RWPE1 (cell line): ENCODE data around the gene CHST5.
"Not testable (repeated sequence)": the region's sequence is repeated elsewhere in the genome, so short reads cannot be mapped to it uniquely, and the experiment has no call there.

ENCODE experiments used
- CTCF ChIA-PET: fragments of 350-600 bp; sonication (Branson Sonifier 250); formaldehyde crosslinking; extraction: SDS; loops from one replicate; lab custom pipeline; 2021; lab: Yijun Ruan, JAX
- POLR2A ChIA-PET: fragments of 400-600 bp; formaldehyde crosslinking; extraction: SDS; loops from one replicate; lab custom pipeline; 2020; ENCODE audit warnings: antibody characterized with exemption; ENCODE audit not compliant: low non-redundant PET; lab: Yijun Ruan, JAX
- DNase-seq: peaks from one replicate; pipeline ENCODE4 v3.0.0; 2012; ENCODE audit warnings: low spot score
- H3K27ac ChIP-seq: fragments of 450-650 bp; 2 replicates; pipeline ENCODE4 v1.5.1; 2017
- TF ChIP-seq, protein P1 (sequence below): fragments of 450-650 bp; conservative IDR thresholded peaks from 2 replicates; pipeline ENCODE4 v1.5.1; 2017; ENCODE audit warnings: low read depth, mild to moderate bottlenecking

CHST5 gene

GRCh38 chr16:75555707-75556430 lies 20.0 kb upstream of the CHST5 start, which contains the start of gene TMEM231:
Gene TMEM231, minus strand, starts transcription at chr16:75556252. Its CDS starts 43 bp downstream, at chr16:75556209.
- TF ChIP-seq, protein P1, sequence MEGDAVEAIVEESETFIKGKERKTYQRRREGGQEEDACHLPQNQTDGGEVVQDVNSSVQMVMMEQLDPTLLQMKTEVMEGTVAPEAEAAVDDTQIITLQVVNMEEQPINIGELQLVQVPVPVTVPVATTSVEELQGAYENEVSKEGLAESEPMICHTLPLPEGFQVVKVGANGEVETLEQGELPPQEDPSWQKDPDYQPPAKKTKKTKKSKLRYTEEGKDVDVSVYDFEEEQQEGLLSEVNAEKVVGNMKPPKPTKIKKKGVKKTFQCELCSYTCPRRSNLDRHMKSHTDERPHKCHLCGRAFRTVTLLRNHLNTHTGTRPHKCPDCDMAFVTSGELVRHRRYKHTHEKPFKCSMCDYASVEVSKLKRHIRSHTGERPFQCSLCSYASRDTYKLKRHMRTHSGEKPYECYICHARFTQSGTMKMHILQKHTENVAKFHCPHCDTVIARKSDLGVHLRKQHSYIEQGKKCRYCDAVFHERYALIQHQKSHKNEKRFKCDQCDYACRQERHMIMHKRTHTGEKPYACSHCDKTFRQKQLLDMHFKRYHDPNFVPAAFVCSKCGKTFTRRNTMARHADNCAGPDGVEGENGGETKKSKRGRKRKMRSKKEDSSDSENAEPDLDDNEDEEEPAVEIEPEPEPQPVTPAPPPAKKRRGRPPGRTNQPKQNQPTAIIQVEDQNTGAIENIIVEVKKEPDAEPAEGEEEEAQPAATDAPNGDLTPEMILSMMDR, result no peak
- ChIA-PET POLR2A (interaction anchor here (0.5 kb wide), 1 partner anchor 32 kb away, joined by 10 read pairs; no protein-coding TSS in a partner anchor), CTCF (interaction anchor here (0.7 to 1.5 kb wide), 2 partner anchors 54 to 91 kb away, joined by 4 to 6 read pairs; no protein-coding TSS in a partner anchor)
- H3K27ac ChIP-seq, result peak within 1 kb of the TSS; percentile 86
- DNase-seq, result peak; percentile 97

- CTCF ChIA-PET, result interaction anchor here (1.5 kb wide), 1 partner anchor 90 kb away, joined by 6 read pairs; no protein-coding TSS in a partner anchor
- POLR2A ChIA-PET, result interaction anchor here (0.6 kb wide), 1 partner anchor 38 kb away, joined by 3 read pairs; no protein-coding TSS in a partner anchor
- TF ChIP-seq, protein P1, result no peak
- peak; percentile 94 for DNase-seq
- peak overlapping the region; percentile 86 for H3K27ac ChIP-seq
Observed at GRCh38 chr16:75555213-75555706, 19.4 kb upstream of the CHST5 start.

GRCh38 chr16:75552951-75553350 lies 17.0 kb upstream of the CHST5 start:
- H3K27ac ChIP-seq, result no peak overlapping the region
- ChIA-PET POLR2A (no interaction called here), CTCF (interaction anchor here (0.7 kb wide), 1 partner anchor 18 kb away, joined by 4 read pairs; no protein-coding TSS in a partner anchor)
- TF ChIP-seq, protein P1, result no peak
- DNase-seq, result no peak

- no peak for DNase-seq
- POLR2A ChIA-PET, result no interaction called here
Observed at GRCh38 chr16:75550211-75550662, 14.3 kb upstream of the CHST5 start.

DNA sequence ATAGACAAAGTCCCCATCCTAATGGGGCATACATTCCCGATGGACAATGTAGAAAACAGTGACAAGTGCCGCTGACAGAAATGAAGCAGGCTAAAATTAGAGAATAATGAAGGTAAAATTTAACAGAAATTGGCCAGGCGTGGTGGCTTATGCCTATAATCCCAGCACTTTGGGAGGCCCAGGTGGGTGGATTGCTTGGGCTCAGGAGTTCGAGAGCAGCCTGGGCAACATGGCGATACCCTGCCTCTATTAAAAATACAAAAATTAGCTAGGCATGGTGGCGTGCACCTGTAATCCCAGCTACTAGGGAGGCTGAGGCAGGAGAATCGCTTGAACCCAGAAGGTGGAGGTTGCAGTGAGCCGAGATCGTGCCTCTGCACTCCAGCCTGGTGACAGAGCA lies 12.5 kb upstream of the CHST5 start:
- POLR2A ChIA-PET, DNase-seq, H3K27ac ChIP-seq, CTCF ChIA-PET: not testable (repeated sequence)

More at GRCh38 chr16:75550211-75550662, 14.3 kb upstream of the CHST5 start:
- TF ChIP-seq, protein P1, result no peak
- CTCF ChIA-PET, result interaction anchor here (0.5 to 1.0 kb wide), 3 partner anchors 10 to 122 kb away, joined by 3 to 6 read pairs (median 3); no protein-coding TSS in a partner anchor
- no peak overlapping the region for H3K27ac ChIP-seq

DNA sequence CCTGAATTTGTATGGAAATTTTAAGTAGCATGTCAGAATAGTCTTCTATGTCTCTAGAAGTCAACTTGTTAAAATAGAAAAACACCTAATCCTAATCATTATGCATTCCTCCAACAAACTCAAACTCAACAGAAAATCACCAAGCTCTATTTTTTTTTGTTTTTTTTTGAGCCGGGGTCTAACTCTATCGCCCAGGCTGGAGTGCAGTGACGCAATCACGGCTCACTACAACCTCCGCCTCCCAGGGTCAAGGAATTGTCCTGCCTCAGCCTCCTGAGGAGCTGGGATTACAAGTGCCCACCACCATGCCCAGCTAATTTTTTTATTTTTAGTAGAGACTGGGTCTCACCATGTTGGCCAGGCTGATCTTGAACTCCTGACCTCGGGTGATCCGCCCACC lies 10.4 kb upstream of the CHST5 start:
- H3K27ac ChIP-seq, result no peak overlapping the region
- DNase-seq, result no peak
- TF ChIP-seq, protein P1, result no peak
- POLR2A ChIA-PET, result no interaction called here
- CTCF ChIA-PET, result no interaction called here

DNA sequence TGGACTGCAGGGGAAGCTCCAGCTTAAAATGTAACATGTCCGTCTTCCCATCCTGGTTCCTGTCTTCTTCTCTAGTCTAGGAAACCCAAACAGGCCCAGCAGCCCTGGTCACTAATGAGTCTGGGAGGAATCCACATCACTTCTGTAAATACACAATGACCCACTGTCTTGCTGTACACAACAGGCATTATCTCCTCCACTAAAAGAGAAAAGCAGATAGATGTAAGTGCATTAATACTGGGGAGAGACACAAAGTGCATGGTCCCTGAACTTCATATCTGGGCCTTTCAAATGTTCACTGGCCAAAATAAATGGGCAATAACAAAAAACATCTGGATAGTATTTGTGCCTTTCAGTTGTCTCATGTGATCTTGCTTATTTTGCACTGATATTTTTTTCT lies 10.0 kb upstream of the CHST5 start:
- H3K27ac ChIP-seq, CTCF ChIA-PET, POLR2A ChIA-PET, DNase-seq: not testable (repeated sequence)

DNA sequence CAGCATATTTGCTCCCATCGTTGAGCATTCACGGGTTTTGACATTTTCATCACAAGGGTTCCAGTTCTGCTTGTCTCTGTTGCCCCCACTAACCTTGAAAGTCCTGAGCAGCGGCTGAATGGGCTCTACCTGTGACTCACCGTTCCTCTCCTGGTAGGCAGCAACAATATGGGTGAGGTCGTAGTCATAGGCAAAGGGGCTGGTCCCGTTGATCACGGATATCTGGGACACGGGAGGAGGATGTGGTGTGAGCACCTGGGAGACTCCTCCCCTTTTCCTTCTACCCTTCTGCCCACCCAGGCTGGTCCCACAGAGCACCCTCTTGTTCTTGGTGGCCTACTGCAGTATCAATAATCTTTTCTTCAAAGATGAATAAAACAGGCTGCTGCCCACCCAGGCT lies 6.6 kb upstream of the CHST5 start:
- POLR2A ChIA-PET, CTCF ChIA-PET: not testable (repeated sequence)

More for the DNA sequence above, 6.6 kb upstream of the CHST5 start:
- not testable (repeated sequence) for DNase-seq, H3K27ac ChIP-seq
